ENCODE data around the gene ADGRV1. TPM values are rescaled to one million over a fixed set of nuclear protein-coding genes. Genes with fewer than 3 reads are reported as not detected.

Gene ADGRV1
- total RNA-seq, 1 experiment from 2014 or later: not detected

DNA sequence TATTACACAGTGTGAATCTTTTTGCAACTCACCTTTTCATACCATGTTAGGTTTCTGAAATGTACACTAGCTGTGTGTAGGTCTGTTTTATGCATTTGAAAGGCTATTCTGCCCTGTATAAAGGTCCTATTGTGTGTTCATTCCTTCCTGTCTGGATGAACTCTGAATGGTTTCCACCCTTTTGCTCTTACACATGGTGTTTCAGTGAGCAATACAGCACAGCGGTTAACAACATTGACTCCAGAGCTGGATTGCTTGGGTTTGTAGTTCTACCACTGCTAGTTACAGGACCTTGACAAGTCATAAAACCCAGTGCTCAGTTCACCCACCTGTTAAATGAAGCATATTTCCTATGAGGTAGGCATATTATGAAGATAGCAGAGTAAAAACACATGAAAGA is 331.6 kb downstream of the ADGRV1 start:
- Mint-ChIP-seq H3K36me3 (ENCODE audit: insufficient read depth, unreplicated experiment) (no peaks in the 10 kb centered on the region), H3K4me3 (ENCODE audit: unreplicated experiment) (no peak overlapping the region), H3K4me1 (ENCODE audit: insufficient read depth, unreplicated experiment) (peaks cover 25% of the 10 kb centered on the region), H3K27ac (ENCODE audit: low read depth, unreplicated experiment) (no peak overlapping the region), H3K9me3 (ENCODE audit: unreplicated experiment) (no peaks in the 10 kb centered on the region), H3K27me3 (ENCODE audit: insufficient read depth, unreplicated experiment) (no peaks in the 10 kb centered on the region)
- CTCF ChIA-PET: interaction anchor here (1.1 to 1.3 kb wide), 3 partner anchors 15 to 494 kb away, joined by 3 to 7 read pairs (median 4); no protein-coding TSS in a partner anchor
- DNase-seq (ENCODE audit: unreplicated experiment): no peak
- intact Hi-C loops (cut with micrococcal nuclease): no loop called here
- POLR2A ChIA-PET: interaction anchor here (1.3 to 3.6 kb wide), 4 partner anchors 9 to 493 kb away, joined by 3 to 26 read pairs (median 10); partner anchors contain the start of gene ARRDC3
- no TSS peak for BruUV-seq (replicated peaks)
- TF ChIP-seq, protein P1, sequence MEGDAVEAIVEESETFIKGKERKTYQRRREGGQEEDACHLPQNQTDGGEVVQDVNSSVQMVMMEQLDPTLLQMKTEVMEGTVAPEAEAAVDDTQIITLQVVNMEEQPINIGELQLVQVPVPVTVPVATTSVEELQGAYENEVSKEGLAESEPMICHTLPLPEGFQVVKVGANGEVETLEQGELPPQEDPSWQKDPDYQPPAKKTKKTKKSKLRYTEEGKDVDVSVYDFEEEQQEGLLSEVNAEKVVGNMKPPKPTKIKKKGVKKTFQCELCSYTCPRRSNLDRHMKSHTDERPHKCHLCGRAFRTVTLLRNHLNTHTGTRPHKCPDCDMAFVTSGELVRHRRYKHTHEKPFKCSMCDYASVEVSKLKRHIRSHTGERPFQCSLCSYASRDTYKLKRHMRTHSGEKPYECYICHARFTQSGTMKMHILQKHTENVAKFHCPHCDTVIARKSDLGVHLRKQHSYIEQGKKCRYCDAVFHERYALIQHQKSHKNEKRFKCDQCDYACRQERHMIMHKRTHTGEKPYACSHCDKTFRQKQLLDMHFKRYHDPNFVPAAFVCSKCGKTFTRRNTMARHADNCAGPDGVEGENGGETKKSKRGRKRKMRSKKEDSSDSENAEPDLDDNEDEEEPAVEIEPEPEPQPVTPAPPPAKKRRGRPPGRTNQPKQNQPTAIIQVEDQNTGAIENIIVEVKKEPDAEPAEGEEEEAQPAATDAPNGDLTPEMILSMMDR (IDR thresholded peaks at IDR 0.05; ENCODE audit: unreplicated experiment): no peak

DNA sequence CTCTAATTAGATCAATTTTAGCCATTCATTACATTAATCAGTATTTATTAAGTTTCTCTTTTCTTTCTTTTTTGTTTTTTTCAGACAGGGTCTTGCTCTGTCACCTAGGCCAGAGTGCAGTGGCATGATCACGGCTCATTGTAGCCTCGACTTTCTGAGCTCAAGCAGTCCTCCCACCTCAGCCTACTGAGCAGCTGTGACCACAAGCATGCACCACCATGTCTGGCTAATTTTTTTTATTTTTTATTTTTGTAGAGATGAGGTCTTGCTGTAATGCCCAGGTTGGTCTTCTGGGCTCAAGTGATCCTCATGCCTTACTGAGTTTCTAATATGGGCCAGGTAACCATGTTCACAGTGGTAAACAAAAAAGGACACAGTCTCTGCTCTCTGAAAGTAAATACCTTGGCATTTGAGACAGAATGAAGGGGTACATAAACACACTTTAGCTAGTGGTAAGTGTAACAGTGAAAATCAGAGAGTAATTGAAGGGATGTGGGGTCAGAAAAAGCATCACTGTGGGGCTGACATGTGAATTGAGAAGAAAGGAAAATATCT is 336.3 kb downstream of the ADGRV1 start:
- CTCF ChIA-PET: interaction anchor here (1.1 to 1.9 kb wide), 4 partner anchors 17 to 207 kb away, joined by 3 to 4 read pairs (median 4); no protein-coding TSS in a partner anchor
- Mint-ChIP-seq H3K4me3 (ENCODE audit: unreplicated experiment) (no peak overlapping the region), H3K36me3 (ENCODE audit: insufficient read depth, unreplicated experiment) (no peaks in the 10 kb centered on the region), H3K27me3 (ENCODE audit: insufficient read depth, unreplicated experiment) (no peaks in the 10 kb centered on the region), H3K4me1 (ENCODE audit: insufficient read depth, unreplicated experiment) (peaks cover 6% of the 10 kb centered on the region), H3K9me3 (ENCODE audit: unreplicated experiment) (no peaks in the 10 kb centered on the region), H3K27ac (ENCODE audit: low read depth, unreplicated experiment) (no peak overlapping the region)
- intact Hi-C loops (cut with micrococcal nuclease): no loop called here
- POLR2A ChIA-PET: interaction anchor here (1.1 to 2.2 kb wide), 5 partner anchors 22 to 488 kb away, joined by 3 to 8 read pairs (median 4); partner anchors contain the start of gene ARRDC3
- TF ChIP-seq, protein P1 (IDR thresholded peaks at IDR 0.05; ENCODE audit: unreplicated experiment): no peak
- no TSS peak for BruUV-seq (replicated peaks)
- no peak for DNase-seq (ENCODE audit: unreplicated experiment)

DNA sequence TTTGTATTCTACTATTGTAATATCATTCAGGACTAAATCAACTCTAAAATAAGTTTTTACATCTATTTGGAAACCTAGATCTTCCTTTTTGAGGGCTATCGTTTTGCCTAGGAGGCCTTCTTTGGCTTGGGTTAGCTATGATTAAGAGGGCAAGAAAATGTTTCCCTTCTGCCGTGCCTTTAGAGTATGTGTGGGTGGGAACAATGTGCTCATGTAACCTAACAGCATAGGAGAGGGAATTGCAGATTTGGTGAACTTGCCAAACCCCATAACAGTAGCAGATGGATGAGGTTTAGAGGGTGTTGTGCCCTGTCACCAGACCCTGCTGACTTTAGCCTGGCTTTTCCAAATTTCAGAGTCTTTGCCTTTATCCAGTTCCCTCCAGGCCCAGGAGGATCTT is 339.0 kb downstream of the ADGRV1 start:
- H3K9me3 Mint-ChIP-seq (ENCODE audit: unreplicated experiment): no peaks in the 10 kb centered on the region
- intact Hi-C loops (cut with micrococcal nuclease): no loop called here
- TF ChIP-seq, protein P1 (IDR thresholded peaks at IDR 0.05; ENCODE audit: unreplicated experiment): no peak
- ChIA-PET POLR2A (interaction anchor here (0.6 to 2.1 kb wide), 9 partner anchors 8 to 483 kb away, joined by 3 to 13 read pairs (median 3); no protein-coding TSS in a partner anchor), CTCF (interaction anchor here (0.8 to 1.0 kb wide), 3 partner anchors 25 to 489 kb away, joined by 3 read pairs; no protein-coding TSS in a partner anchor)
- no peak overlapping the region for H3K4me3 Mint-ChIP-seq (ENCODE audit: unreplicated experiment)
- peaks cover 6% of the 10 kb centered on the region for H3K4me1 Mint-ChIP-seq (ENCODE audit: insufficient read depth, unreplicated experiment)
- H3K36me3 Mint-ChIP-seq (ENCODE audit: insufficient read depth, unreplicated experiment): no peaks in the 10 kb centered on the region
- H3K27me3 Mint-ChIP-seq (ENCODE audit: insufficient read depth, unreplicated experiment): no peaks in the 10 kb centered on the region
- no TSS peak for BruUV-seq (replicated peaks)
- DNase-seq (ENCODE audit: unreplicated experiment): peak; percentile 41
- no peak overlapping the region for H3K27ac Mint-ChIP-seq (ENCODE audit: low read depth, unreplicated experiment)

DNA sequence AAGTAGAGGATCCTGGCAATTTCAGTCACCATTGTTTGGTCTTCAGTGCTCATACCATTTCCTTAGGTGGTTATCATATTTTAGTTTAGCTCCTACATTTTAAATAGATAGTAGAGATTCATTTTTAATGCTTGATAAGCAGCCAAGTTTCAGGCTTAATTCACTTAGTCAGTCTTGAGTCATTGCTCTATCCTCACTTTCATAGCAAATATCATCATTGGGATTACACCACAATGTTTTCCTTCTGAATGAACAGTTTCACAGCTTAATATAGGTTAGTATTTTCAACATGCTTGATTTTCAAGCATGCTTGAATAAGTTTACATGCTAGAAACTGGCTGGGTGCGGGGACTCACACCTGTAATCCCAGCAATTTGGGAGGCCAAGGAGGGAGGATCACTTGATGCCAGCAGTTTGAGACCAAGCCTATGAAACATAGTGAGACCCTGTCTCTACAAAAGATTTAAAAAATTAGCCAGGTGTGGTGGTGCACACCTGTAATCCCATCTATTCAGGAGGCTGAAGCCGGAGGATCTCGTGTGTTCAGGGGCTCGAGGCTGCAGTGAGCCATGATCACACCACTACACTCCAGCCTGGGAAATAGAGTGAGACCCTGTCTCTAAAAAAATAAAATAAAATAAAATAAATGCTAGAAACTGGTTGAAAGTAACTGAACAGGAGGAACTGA is 339.9 kb downstream of the ADGRV1 start:
- Mint-ChIP-seq H3K36me3 (ENCODE audit: insufficient read depth, unreplicated experiment) (no peaks in the 10 kb centered on the region), H3K9me3 (ENCODE audit: unreplicated experiment) (no peaks in the 10 kb centered on the region), H3K4me3 (ENCODE audit: unreplicated experiment) (no peak overlapping the region), H3K27ac (ENCODE audit: low read depth, unreplicated experiment) (peak overlapping the region; percentile 57), H3K27me3 (ENCODE audit: insufficient read depth, unreplicated experiment) (no peaks in the 10 kb centered on the region), H3K4me1 (ENCODE audit: insufficient read depth, unreplicated experiment) (peaks cover 6% of the 10 kb centered on the region)
- ChIA-PET CTCF (interaction anchor here (0.6 to 1.0 kb wide), 5 partner anchors 13 to 488 kb away, joined by 3 read pairs; no protein-coding TSS in a partner anchor), POLR2A (interaction anchor here (0.6 to 2.1 kb wide), 11 partner anchors 9 to 161 kb away, joined by 3 to 13 read pairs (median 5); no protein-coding TSS in a partner anchor)
- intact Hi-C loops (cut with micrococcal nuclease): no loop called here
- no TSS peak for BruUV-seq (replicated peaks)
- peak; percentile 77 for DNase-seq (ENCODE audit: unreplicated experiment)
- TF ChIP-seq, protein P1 (IDR thresholded peaks at IDR 0.05; ENCODE audit: unreplicated experiment): no peak
